GM12875 (cell line): Measurements from ENCODE around the gene BARD1.
"Not testable (repeated sequence)": the region's sequence is repeated elsewhere in the genome, so short reads cannot be mapped to it uniquely, and the experiment has no call there.

Source experiments
- H3K4me3 ChIP-seq: one replicate; pipeline ENCODE4 v1.5.1; 2011; ENCODE audit warnings: low read depth, low read length, control low read depth
- TF ChIP-seq, protein P1 (sequence below): IDR thresholded peaks from 2 replicates; pipeline ENCODE4 v1.5.1; 2011; ENCODE audit warnings: low read depth, mild to moderate bottlenecking, control low read depth, inconsistent platforms, low read length, moderate library complexity, borderline replicate concordance; ENCODE audit not compliant: insufficient read depth

The BARD1 gene

DNA sequence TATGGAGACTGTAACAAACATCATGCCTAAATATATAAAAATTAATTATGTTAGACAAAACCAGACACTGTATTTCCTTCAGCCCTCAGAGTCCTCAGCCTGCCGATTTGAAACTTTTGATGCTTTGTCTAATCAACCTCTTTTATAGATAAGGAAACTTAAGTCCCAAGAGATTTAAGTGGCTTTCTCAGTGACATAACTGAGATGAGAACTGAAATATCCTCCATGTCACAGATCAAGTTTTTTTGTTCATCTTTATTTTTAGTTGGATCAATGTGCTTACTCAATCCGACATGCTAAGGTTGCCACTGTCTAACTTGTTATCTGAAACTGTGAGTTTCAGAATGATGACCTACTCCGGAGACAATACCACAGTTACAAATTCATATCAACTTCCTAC, 72.3 kb downstream of the BARD1 start:
- TF ChIP-seq, protein P1, sequence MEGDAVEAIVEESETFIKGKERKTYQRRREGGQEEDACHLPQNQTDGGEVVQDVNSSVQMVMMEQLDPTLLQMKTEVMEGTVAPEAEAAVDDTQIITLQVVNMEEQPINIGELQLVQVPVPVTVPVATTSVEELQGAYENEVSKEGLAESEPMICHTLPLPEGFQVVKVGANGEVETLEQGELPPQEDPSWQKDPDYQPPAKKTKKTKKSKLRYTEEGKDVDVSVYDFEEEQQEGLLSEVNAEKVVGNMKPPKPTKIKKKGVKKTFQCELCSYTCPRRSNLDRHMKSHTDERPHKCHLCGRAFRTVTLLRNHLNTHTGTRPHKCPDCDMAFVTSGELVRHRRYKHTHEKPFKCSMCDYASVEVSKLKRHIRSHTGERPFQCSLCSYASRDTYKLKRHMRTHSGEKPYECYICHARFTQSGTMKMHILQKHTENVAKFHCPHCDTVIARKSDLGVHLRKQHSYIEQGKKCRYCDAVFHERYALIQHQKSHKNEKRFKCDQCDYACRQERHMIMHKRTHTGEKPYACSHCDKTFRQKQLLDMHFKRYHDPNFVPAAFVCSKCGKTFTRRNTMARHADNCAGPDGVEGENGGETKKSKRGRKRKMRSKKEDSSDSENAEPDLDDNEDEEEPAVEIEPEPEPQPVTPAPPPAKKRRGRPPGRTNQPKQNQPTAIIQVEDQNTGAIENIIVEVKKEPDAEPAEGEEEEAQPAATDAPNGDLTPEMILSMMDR = no peak

DNA sequence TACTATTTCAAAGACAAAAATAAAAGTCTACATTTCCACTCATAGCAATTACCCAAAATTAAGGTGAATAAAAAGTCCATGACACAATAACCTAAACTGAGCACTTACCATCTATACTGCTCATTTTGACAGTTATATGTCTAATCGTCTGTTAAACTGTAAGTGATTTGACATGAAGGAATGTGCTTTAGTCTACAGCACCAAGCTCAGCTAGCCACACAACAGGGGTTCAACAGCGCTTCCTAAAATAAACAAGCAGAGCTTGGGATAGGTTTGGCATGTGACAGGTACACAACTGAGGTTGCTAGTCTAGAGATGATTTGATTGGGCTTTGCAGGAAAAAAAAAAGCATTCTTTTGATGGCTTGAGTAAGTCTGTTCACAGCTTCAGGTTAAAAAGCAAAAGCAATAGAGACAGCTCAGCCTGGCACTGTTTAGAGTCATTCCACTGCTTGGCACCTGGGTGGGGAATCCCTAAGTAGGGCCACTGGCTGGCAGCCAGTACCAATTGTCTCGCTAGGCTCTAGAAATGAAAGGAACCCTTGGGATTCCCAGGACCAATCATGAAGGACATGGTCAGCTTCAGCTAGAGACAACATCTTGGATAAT, 78.6 kb downstream of the BARD1 start:
- TF ChIP-seq, protein P1 = no peak
- H3K4me3 ChIP-seq = no peak overlapping the region

More for the DNA sequence above, 72.3 kb downstream of the BARD1 start:
- H3K4me3 ChIP-seq = no peak overlapping the region

DNA sequence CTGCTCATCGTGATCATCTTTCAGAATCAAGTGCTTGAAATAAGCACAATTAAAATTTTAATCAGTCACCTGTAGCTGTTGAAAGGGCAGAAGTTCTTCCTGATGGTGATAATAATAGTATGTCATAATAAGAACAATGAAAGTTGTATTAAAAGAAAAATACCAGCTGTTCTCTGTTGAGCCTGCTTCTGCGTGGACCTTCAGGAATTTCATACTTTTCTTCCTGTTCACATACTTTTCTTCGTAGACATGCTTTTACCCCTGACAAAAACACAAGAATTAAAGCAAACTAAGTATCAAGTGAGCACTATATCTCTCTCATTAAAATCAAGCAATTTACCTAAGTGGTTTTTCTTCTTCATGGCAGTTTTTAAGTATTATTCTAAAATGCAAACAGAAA, 79.2 kb downstream of the BARD1 start:
- no peak overlapping the region for H3K4me3 ChIP-seq
- TF ChIP-seq, protein P1 = no peak

DNA sequence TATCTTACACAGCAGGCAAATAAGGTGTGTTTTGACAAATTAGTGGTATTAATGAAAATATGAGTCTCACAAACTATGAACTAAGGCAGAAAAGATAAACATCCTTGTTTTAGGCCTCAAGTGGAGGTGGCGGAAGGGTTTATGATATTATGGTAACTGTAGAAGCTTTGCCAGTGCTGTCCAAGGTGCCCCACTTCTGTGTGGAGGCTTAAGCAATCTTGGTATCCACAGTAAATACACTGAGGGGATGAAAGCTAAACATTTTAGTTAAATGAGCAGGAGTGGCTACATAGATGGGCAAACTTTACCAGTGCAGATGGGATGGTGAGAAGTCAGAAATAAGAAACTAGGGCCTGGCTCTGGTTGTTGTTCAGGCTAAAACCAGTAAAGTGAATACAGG, 84.7 kb downstream of the BARD1 start:
- H3K4me3 ChIP-seq = no peak overlapping the region

DNA sequence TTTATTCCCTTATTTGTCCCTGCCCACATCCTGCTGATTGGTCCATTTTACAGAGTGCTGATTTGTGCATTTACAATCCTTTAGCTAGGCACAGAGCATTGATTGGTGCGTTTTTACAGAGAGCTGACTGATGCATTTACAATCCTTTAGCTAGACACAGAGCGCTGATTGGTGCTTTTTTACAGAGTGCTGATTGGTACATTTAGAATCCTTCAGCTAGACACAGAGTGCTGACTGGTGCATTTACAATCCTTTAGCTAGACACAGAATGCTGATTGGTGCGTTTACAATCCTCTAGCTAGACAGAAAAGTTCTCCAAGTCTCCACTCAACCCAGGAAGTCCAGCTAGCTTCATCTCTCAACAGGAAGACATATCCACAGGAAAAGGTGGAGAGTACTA, 91.6 kb downstream of the BARD1 start:
- H3K4me3 ChIP-seq = not testable (repeated sequence)

More for the DNA sequence above, 84.7 kb downstream of the BARD1 start:
- TF ChIP-seq, protein P1 = no peak

DNA sequence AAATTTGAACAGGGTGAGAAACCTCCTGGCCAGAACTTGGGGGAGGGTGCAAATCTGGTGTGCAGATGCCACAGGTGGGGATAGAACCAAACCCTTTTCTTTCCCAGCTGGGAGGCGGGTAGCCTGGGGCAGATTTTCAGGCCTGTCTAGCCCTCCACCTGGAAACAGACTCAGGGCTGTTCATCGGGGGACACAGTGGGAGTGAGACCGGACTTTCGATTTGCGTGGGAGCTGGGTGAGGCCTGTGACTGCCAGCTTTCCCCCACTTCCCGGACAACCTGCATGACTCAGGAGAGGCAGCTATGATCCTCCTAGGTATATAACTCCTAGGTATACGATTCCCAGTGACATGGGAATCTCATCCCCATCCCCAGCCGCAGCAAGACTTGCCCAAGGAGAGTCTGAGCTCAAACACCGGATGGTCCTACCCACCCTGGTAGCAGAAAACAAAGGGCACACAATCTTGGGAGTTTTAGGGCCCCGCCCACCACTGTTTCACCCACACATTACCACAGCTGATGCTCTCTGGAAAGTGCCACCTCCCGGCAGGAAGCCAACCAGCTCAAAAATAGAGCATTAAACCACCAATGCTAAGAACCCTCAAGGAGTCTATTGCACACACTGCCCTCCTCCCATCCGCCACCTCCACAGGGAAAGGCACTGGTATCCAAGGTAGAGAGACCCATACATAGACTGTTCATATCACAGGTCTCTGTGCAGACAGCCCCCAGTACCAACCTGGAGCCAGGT, 92.5 kb downstream of the BARD1 start:
- no peak overlapping the region for H3K4me3 ChIP-seq
- TF ChIP-seq, protein P1 = no peak

DNA sequence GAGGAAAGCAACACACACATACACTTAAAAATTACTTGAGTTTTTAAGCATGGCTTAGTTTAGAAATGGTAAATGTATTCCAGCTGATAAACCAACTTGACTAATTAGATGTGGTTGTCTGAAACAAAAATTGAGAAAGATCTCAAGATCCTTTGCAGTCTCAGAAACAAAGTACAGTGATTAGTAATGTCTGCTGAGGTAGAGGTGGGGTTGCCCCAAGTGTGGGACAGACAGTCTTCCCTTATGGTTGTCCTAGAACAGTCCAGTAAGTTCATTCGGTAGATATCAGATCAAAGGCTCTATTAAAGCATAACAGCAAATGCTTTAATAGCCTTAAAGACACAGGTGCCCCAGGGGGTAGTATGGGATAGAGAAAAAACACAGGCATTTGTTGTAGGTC, 94.5 kb downstream of the BARD1 start:
- H3K4me3 ChIP-seq = no peak overlapping the region
- TF ChIP-seq, protein P1 = no peak
